ENCODE measurements around the gene INF2. TPM values are rescaled to one million over a fixed set of nuclear protein-coding genes. Genes with fewer than 3 reads are reported as not detected.

Gene INF2
- total RNA-seq: 100 to 1,000 TPM; 155 to 159 TPM

GRCh38 chr14:104689109-104689880, at the start of gene INF2:
INF2 (plus strand) TSS chr14:104689618; CDS start chr14:104701366, 11,748 bp downstream.
- Mint-ChIP-seq H3K27ac (peak within 1 kb of the TSS; percentile 61), H3K4me3 (peak within 1 kb of the TSS; percentile 81), H3K36me3 (ENCODE audit: low read depth) (peaks cover 14% of the 10 kb centered on the region), H3K9me3 (ENCODE audit: insufficient read depth) (no peaks in the 10 kb centered on the region), H3K27me3 (ENCODE audit: low read depth) (no peaks in the 10 kb centered on the region), H3K4me1 (ENCODE audit: low read depth) (peaks cover 76% of the 10 kb centered on the region)
- ATAC-seq (peak; percentile 59), DNase-seq (peak; percentile 56)
- POLR2A ChIA-PET: interaction anchor here (0.9 to 3.2 kb wide), 2 partner anchors 11 to 17 kb away, joined by 5 to 14 read pairs; no protein-coding TSS in a partner anchor
- CTCF ChIA-PET: interaction anchor here (1.1 kb wide), 1 partner anchor 24 kb away, joined by 3 read pairs; no protein-coding TSS in a partner anchor

- Mint-ChIP-seq H3K4me3 (no peak overlapping the region), H3K36me3 (ENCODE audit: low read depth) (no peaks in the 10 kb centered on the region), H3K27ac (no peak overlapping the region), H3K9me3 (ENCODE audit: insufficient read depth) (no peaks in the 10 kb centered on the region), H3K4me1 (ENCODE audit: low read depth) (no peaks in the 10 kb centered on the region), H3K27me3 (ENCODE audit: low read depth) (peaks cover 1% of the 10 kb centered on the region)
- DNase-seq (peak; percentile 55), ATAC-seq (peak; percentile 80)
- ChIA-PET POLR2A (no interaction called here), CTCF (no interaction called here)
Measured at GRCh38 chr14:104639885-104640548, 49.4 kb upstream of the INF2 start.

GRCh38 chr14:104640681-104641080, 48.7 kb upstream of the INF2 start:
- Mint-ChIP-seq H3K4me3 (no peak overlapping the region), H3K36me3 (ENCODE audit: low read depth) (no peaks in the 10 kb centered on the region), H3K4me1 (ENCODE audit: low read depth) (no peaks in the 10 kb centered on the region), H3K9me3 (ENCODE audit: insufficient read depth) (no peaks in the 10 kb centered on the region), H3K27me3 (ENCODE audit: low read depth) (peaks cover 5% of the 10 kb centered on the region), H3K27ac (no peak overlapping the region)
- CTCF ChIA-PET: no interaction called here
- POLR2A ChIA-PET: no interaction called here
- ATAC-seq (no peak), DNase-seq (no peak)

GRCh38 chr14:104641753-104642539, 47.5 kb upstream of the INF2 start:
- Mint-ChIP-seq H3K4me3 (no peak overlapping the region), H3K4me1 (ENCODE audit: low read depth) (no peaks in the 10 kb centered on the region), H3K27me3 (ENCODE audit: low read depth) (peaks cover 9% of the 10 kb centered on the region), H3K9me3 (ENCODE audit: insufficient read depth) (no peaks in the 10 kb centered on the region), H3K36me3 (ENCODE audit: low read depth) (no peaks in the 10 kb centered on the region), H3K27ac (no peak overlapping the region)
- CTCF ChIA-PET: no interaction called here
- POLR2A ChIA-PET: no interaction called here
- ATAC-seq (no peak), DNase-seq (no peak)

GRCh38 chr14:104642540-104642868, 46.9 kb upstream of the INF2 start:
- Mint-ChIP-seq H3K4me3 (no peak overlapping the region), H3K27ac (no peak overlapping the region), H3K4me1 (ENCODE audit: low read depth) (no peaks in the 10 kb centered on the region), H3K36me3 (ENCODE audit: low read depth) (no peaks in the 10 kb centered on the region), H3K9me3 (ENCODE audit: insufficient read depth) (no peaks in the 10 kb centered on the region), H3K27me3 (ENCODE audit: low read depth) (peaks cover 10% of the 10 kb centered on the region)
- no peak for DNase-seq
- no peak for ATAC-seq
- POLR2A ChIA-PET: no interaction called here
- CTCF ChIA-PET: no interaction called here

GRCh38 chr14:104643306-104643705, 46.1 kb upstream of the INF2 start:
- ATAC-seq (no peak), DNase-seq (no peak)
- Mint-ChIP-seq H3K27ac (no peak overlapping the region), H3K4me3 (no peak overlapping the region), H3K27me3 (ENCODE audit: low read depth) (peaks cover 11% of the 10 kb centered on the region), H3K4me1 (ENCODE audit: low read depth) (no peaks in the 10 kb centered on the region), H3K9me3 (ENCODE audit: insufficient read depth) (no peaks in the 10 kb centered on the region), H3K36me3 (ENCODE audit: low read depth) (no peaks in the 10 kb centered on the region)
- ChIA-PET CTCF (no interaction called here), POLR2A (interaction anchor here (0.6 kb wide), 1 partner anchor 1024 kb away, joined by 3 read pairs; no protein-coding TSS in a partner anchor)

- CTCF ChIA-PET: no interaction called here
- peaks cover 13% of the 10 kb centered on the region for H3K27me3 Mint-ChIP-seq (ENCODE audit: low read depth)
- ATAC-seq: no peak
- no peaks in the 10 kb centered on the region for H3K4me1 Mint-ChIP-seq (ENCODE audit: low read depth)
- H3K36me3 Mint-ChIP-seq (ENCODE audit: low read depth): no peaks in the 10 kb centered on the region
- no peak overlapping the region for H3K4me3 Mint-ChIP-seq
- no peak for DNase-seq
- H3K9me3 Mint-ChIP-seq (ENCODE audit: insufficient read depth): no peaks in the 10 kb centered on the region
- H3K27ac Mint-ChIP-seq: no peak overlapping the region
- POLR2A ChIA-PET: interaction anchor here (0.6 kb wide), 1 partner anchor 1025 kb away, joined by 3 read pairs; no protein-coding TSS in a partner anchor
Measured at GRCh38 chr14:104644091-104644635, 45.3 kb upstream of the INF2 start.

- Mint-ChIP-seq H3K4me1 (ENCODE audit: low read depth) (no peaks in the 10 kb centered on the region), H3K36me3 (ENCODE audit: low read depth) (no peaks in the 10 kb centered on the region), H3K27me3 (ENCODE audit: low read depth) (peaks cover 16% of the 10 kb centered on the region), H3K9me3 (ENCODE audit: insufficient read depth) (no peaks in the 10 kb centered on the region), H3K27ac (no peak overlapping the region), H3K4me3 (no peak overlapping the region)
- ChIA-PET CTCF (no interaction called here), POLR2A (no interaction called here)
- no peak for DNase-seq
- ATAC-seq: no peak
Measured at GRCh38 chr14:104644656-104645378, 44.6 kb upstream of the INF2 start.

- ChIA-PET POLR2A (no interaction called here), CTCF (no interaction called here)
- Mint-ChIP-seq H3K27ac (no peak overlapping the region), H3K27me3 (ENCODE audit: low read depth) (peaks cover 16% of the 10 kb centered on the region), H3K9me3 (ENCODE audit: insufficient read depth) (peaks cover 5% of the 10 kb centered on the region), H3K4me1 (ENCODE audit: low read depth) (no peaks in the 10 kb centered on the region), H3K4me3 (no peak overlapping the region), H3K36me3 (ENCODE audit: low read depth) (no peaks in the 10 kb centered on the region)
- no peak for ATAC-seq
- no peak for DNase-seq
Measured at GRCh38 chr14:104647467-104648043, 41.9 kb upstream of the INF2 start.

- ChIA-PET CTCF (interaction anchor here (1.0 kb wide), 1 partner anchor 59 kb away, joined by 4 read pairs; no protein-coding TSS in a partner anchor), POLR2A (no interaction called here)
- H3K4me1 Mint-ChIP-seq (ENCODE audit: low read depth): no peaks in the 10 kb centered on the region
- peaks cover 11% of the 10 kb centered on the region for H3K27me3 Mint-ChIP-seq (ENCODE audit: low read depth)
- peaks cover 15% of the 10 kb centered on the region for H3K9me3 Mint-ChIP-seq (ENCODE audit: insufficient read depth)
- H3K27ac Mint-ChIP-seq: no peak overlapping the region
- H3K4me3 Mint-ChIP-seq: peak overlapping the region; percentile 43
- no peaks in the 10 kb centered on the region for H3K36me3 Mint-ChIP-seq (ENCODE audit: low read depth)
- DNase-seq (peak; percentile 79), ATAC-seq (peak; percentile 95)
Measured at GRCh38 chr14:104650057-104650980, 39.1 kb upstream of the INF2 start.

All from activated CD8-positive, alpha-beta T cell treated with anti-CD3 and anti-CD28 coated beads, Interleukin-2, amount 10 ng/mL, durations not matched to agents 7 days and 5 days (primary cell).